HPDE6-E6E7 (cell line): ENCODE measurements around the gene RNF225.
A peak's percentile ranks its signal among the peaks of the same experiment; 100 is the strongest.
"Not testable (repeated sequence)": the region's sequence is repeated elsewhere in the genome, so short reads cannot be mapped to it uniquely, and the experiment has no call there.

Source experiments
- DNase-seq: peaks from one replicate; pipeline ENCODE4 v3.0.0; 2011; ENCODE audit warnings: missing footprints; ENCODE audit errors: extremely low spot score

RNF225 gene

DNA sequence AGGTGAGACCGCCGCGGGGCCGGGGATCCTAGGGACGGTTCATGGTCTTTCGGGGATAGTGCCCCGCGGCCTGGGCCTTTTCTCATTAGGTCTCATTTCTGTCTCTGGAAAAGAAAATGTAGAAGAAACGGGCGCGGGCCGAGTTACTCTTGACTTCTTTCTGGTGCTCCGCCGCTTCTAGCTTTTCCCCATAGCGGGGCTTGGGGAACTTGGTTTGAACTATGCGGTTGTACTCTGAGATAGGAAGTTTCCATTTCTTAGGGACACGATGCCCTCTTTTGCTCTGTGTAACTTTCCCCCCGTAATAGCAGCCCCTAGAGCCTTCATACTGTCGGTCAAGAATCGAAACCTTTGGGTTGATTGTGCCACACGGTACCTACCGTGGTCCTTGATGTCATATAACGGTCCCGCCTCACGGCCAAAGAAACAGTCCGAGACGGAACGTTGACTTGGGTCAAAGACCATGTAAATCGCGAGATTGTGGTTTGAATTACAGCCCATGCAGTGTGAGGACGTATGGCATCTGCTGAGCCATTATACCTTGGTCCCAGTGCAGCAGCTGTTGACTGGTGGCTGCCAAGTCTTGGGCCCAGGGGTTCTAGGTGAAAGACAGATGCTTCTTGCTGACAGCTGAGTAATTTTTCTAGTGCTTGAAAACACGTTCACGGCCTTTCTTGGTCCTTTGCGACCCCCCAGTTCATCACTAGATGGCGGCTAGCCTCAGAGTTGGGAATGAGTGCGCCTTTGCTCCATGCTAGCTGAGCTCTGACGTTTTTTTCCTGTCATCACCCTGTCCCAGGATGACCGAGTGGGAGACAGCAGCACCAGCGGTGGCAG, 7.9 kb upstream of the RNF225 start:
- no peak for DNase-seq

DNA sequence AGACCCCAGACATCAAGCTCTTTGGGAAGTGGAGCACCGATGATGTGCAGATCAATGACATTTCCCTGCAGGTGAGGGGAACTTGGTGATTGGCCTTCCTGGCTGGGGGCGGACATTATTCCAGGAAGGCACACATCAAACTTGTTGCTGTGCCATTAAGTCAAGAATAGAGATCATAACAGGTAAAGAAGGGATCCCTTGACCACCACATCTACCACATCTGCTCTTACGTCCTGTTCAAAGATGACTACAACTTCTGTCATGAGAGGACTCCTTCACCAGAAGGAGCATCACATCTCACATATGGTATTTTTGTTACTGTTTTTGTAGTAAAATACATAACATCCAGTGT, 7.3 kb upstream of the RNF225 start:
- DNase-seq, result no peak

DNA sequence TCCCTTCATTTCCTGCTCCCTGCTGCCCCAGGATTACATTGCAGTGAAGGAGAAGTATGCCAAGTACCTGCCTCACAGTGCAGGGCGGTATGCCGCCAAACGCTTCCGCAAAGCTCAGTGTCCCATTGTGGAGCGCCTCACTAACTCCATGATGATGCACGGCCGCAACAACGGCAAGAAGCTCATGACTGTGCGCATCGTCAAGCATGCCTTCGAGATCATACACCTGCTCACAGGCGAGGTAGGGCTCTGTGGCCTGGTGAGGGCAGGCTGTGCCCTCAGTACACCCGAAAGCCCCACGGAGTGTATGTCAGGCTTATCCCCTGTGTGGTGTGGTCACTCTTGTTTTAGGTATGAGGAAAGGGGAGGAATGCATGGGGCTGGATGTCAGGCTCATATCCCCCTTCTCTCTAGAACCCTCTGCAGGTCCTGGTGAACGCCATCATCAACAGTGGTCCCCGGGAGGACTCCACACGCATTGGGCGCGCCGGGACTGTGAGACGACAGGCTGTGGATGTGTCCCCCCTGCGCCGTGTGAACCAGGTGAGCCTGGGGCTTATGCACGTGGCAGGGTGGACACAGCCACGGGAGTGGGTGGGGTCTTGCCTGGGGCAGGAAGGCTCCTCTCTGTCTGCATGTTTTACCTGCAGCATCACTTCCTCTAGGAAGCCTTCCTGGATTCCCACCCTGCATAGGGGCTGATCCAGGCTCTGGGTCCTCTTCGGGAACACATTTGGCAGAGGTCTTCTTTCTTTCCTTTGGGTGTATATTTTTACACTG, 2.3 kb upstream of the RNF225 start:
- no peak for DNase-seq

DNA sequence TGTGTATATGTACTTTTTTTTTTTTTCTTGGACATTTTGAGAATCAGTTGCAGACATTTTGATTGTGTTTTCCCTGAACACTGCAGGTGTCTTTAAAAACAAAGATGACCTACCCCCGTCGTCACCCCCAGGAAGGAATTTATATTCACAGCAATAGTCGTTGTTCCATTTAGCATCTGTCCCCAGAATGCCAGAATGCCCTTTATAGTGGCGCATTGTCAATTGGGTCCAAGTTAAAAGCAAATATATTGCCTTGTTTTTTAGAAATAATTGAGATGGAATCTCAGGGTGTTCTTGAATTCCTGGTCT, 1.8 kb upstream of the RNF225 start:
- DNase-seq, result no peak

DNA sequence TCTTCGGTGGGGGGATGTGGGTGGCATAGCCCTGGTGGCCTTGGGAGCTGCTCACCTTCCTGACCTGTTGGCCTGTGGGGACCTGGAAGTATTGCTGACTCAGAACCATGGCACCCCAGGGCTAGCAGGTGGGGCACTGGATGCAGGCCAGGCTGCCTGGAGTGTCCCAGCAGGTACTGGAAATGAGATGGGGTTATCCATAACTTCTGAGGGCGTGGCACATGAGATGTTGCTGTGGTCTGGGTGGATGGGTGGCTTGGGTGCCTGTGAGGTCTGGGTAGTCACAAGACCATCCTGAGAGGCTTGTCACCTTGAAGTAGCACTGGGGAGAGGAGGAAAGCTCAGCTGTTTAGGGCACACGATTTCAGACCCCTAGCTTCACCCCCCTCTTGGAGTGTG, 636 bp upstream of the RNF225 start:
- no peak for DNase-seq

DNA sequence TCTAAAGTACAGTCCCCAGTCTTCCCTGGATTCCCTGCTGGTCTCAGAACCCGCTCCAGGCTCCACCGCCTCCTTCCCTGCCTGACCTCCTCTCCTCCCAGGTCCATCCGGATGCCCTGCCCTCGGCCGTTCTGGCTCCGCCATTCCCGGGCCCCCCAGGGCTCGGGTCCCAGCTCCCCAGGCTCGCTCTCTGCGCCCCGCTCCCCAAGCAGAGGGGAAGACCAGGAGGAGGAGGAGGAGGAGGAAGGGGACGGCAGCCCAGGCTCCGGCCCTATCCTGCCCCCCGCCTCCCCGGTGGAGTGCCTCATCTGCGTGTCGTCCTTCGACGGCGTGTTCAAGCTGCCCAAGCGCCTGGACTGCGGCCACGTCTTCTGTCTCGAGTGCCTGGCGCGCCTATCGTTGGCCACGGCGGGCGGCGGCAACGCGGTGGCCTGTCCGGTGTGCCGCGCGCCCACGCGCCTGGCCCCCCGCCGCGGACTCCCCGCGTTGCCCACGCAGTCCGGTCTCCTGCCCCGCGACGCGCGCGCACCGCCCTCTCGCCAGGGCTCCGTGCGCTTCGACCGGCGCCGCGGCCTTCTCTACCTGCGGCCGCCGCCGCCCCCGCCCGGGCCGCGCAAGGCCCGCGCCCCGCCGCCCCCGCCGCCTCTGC, 647 bp downstream of the RNF225 start:
- no peak for DNase-seq

DNA sequence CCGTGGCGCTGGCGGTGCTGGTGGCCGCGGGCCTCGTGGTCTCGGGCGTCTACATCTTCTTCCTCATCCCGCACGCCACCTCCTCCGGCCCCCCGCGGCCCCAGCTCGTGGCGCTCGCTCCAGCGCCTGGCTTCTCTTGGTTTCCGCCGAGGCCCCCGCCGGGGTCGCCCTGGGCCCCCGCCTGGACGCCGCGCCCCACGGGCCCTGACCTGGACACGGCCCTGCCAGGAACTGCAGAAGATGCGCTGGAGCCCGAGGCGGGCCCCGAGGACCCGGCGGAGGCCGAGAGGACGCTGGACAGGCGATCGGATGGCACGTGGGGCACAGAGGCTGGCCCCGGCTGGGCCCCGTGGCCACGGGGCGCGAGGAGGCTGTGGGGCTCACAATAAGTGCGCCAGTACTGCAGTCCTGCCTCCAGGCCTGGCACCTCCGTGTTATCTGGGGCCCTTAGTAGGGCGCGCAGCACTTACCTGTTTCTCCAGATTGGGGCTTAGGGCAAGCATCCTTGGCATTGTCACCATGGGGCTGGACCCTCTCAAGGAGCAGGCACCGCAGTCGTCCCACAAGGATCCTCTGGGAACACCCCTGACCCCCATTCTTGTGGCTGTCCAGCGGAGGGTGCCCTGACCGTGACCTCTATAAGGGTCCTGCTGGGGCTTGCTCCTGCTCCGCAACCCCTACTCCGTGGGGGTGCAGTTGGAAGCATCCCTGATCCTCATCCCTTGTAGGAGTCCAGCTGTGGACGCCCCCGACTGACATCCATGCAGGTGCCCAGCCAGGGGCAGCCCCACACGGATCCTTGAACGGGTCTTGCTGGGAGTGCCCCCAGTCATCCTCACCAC, 1.5 kb downstream of the RNF225 start:
- DNase-seq, result no peak

DNA sequence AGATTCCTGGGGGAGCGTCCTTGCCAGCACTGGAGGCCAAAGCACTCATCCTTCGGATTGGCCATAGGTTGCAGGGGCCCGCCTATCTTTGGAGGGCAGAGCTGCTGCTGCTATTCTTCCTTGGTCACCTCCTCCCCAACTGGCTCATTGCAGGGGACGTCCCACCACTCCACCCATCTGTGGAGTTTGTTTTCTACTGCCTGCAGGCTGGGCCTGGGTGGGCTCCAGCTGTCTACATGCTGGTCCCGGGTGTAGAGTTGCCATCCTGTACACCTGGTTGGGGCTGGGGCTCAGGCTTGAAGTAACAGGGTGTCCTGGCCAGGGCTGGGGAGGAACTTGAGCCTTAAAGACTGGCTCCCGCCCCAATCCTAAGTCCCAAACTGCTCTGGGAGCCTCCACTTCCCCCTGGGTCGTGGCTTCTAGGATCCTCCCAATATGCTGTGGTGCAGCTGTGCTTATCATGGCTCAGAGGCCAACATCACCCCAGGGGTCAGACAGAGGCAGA, 2.1 kb downstream of the RNF225 start:
- DNase-seq, result no peak

DNA sequence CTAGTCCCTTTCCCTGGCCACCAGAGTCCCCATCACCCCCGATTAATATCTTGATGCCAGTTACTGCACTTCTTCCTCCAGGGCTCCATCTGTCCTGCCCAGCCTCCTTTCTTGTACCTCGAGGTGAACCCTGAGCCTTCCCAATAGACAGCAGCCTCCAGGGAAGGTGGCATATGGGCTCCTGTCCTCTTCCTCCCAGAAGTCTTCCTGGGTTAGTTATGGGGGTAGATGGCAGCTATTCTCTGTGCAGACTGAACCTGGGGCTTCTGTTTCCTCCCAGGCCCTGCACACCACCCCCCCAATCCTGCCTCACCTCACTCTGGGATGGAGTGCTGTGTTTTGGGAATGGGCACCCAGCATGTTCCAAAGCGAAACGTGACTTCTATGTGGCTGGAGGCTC, 2.6 kb downstream of the RNF225 start:
- no peak for DNase-seq

DNA sequence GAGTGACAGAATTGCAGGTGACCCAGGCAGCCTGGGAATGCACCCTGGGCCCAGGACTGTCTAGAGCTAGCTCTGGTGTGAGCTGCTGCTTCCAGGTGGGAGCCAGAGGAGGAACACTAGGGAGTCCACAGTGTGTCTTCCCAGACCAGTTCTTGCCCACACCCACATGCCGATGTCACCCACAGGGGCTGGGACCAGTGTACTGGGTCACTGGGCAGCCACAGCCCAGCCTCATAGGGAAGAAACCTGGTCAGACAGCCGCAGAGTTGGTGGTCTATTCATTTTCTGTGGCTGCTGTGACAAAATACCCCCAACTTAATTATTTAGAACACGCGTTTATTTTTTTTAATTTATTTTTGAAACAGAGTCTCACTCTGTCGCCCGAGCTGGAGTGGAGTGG, 3.1 kb downstream of the RNF225 start:
- DNase-seq, result no peak

DNA sequence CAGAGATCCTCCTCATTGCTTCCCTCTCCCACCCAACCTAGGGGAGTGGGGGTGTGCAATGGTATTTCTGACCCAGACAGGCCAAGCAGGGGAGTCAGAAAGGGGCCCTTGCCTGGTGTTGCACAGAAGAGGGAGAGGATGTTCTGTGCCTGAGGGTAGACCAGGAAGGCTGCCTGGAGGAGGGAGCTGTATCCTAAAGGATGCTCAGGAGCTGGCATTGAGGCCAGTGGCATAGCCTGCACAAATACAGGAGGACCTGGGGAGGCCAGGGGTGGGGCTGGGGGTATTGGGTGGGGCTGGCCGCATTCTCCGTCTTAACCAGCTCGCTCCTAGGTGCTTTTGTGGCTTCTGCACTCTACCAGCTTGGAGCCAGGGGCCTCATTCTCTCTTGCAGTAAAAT, 4.4 kb downstream of the RNF225 start:
- DNase-seq, result no peak

DNA sequence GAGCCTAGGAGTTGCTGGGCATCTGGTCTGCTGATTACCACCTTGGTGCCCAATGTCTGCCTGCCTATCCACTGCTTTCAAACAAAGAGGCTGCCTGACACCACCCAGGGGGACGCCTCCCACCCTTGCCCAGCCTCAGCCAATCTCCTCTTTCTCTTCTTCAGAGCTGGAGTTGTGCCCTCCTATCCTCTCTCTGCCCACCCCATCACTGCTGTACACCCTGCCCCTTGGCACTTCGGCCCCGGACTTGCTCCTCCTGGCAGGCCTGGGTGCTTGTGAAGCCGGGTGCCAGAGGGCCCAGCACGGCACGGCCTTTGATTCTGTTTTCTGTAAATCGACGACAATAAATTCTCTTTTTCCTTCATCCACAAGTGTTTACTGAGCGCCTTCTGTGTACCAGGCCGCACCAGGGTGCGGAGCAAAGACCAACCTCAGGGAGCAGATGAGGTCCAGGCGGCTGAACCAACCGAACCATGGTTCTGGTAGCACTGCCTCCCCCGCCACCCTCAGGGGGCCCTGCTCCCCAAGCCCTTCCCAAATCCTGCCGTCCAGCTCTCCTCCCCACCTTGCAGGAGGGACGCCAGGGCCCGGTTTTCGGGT, 5.0 kb downstream of the RNF225 start:
- no peak for DNase-seq

DNA sequence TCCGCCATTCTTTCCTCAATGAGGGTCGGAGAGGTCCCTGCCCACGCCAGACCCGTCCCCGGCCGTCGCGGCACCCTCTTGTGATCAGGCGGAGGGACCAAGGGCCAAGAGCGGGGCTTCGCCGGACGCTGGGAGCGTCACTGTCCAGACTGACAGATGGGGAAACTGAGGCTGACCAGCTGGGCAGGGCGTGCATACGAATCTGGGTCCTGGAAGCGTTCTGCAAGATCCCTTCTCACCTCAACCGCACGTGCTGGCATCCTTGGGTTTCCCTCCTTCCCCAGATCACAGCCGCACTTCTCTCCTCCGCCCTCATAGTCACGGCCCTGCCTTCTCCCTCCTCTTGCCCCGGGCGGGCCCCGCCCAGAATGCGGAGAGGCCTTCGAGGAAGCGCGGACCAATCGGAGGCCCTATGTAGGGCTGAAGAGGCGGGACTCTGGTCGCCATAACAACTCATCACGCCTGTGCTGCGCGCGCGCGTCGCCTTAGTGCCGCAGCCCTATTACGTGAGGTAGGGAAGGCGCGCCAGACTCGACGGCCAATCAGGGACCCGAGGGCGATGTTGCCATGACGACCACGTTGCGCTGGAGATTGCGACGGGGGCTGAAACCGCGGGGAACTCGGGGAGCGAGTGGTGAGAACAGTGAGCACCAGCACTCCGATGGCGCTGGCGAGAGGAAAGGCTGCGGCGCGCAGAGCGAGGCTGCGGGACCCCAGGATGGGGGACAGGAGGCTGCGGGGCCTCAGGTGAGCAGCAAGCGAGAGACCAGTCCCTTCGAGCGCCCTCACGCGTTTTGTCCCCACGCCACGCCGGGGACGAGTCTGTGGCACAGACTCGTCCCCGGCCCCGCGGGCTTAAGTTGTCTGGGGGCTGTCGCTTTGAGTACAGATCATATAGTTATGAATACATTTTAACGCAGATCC, 5.7 kb downstream of the RNF225 start:
- peak; percentile 95 for DNase-seq

DNA sequence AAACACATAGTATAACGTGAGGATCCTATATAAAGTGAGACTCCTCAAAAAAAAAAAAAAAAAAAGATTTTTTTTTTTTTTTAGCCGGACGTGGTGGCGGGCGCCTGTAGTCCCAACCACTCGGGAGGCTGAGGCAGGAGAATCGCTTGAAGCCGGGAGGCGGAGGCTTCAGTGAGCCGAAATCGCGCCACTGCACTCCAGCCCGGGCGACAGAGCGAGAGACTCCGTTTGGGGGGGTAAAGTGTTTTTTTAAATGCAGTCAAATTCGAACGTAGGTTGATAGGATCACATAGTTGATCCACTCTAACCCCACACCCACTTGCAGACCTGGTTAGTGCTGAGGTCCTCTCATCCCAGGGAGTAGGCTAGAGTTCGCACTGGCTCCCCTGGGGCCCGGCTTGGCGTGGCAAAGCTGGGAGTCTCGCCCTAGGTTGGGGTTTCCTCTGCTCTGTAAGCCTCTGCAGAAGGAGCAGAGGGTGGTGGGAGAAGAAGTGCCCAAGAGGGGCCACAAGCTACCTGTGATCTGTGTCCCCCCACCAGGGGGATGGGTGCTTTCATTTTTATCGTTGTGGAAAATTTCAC, 6.5 kb downstream of the RNF225 start:
- DNase-seq, result no peak

DNA sequence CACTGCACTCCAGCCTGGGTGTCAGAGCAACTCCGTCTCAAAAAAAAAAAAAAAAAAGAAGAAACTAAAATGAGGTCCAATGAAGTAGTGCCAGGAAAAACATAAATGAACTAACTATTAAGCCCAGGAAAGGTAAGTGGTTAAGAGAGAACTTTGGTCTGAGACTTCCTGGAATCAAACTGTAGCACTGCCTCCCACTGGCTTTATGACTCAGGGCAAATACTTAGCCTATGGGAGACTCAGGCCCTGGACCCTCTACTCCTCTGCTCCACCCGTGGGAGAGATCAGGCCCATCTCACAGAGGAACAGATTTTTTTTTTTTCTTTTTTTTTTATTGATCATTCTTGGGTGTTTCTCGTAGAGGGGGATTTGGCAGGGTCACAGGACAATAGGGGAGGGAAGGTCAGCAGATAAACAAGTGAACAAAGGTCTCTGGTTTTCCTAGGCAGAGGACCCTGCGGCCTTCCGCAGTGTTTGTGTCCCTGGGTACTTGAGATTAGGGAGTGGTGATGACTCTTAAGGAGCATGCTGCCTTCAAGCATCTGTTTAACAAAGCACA, 8.5 kb downstream of the RNF225 start:
- DNase-seq, result not testable (repeated sequence)

DNA sequence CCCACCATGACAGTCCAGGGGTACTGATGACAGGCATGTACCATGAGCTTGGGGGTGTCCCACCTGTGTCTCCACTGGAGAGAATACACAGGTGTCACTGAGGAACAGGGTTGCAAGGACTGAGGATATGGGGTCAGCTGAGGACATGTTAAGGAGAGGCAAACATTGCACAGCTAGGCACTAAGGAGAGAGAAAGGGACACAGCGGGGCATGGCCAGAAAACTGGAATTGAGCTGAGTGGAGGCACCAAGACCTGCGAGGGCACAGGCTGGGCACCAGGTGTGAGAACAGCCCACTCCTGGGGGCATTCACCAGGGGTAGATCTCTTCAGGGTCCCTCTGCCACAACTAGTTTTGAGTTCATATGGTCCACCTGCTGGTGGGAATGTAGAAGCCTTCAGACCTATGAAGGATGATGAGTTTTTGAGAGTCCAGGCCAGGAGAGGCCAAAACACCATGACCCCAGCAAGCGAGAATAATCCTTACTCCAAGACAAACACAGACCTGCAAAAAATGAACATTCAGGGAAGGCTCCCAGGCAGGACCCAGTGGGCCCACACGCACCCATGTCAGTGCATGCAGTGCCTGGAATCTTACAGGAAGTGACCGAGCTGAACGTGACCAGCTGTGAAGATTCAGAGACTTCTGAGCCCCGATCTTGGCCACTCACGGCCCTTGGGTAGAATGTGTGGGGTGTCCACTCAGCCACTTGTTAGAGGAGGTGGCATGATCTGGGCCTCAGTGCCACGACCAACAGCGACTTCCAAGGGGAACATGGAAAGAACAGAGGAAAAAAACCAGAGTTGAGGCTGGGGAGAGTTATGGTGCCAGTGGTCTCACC, 11.6 kb downstream of the RNF225 start:
- DNase-seq, result no peak

DNA sequence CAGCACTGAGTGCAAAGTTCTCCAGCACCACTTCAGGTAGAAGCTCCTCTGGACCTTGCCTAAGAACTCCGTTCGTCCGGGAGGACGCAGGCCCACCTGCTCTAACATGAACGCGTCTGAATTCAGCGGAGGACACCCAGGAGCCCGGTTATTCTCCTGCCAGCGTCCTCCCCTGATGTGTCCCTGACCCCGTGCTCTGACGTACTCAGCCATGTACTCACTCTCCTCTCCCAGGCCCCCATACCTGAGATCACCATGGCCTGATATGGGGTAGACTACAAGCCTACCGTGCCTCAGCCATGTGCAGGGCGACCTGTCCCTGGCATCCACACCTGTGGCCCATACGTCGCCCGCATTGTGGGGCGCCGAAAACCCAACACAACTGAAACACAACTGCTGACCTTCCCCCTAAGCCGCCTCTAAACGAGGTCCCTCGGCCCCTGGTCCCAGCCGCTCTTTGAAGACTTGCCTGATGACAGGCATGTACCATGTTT, 12.2 kb downstream of the RNF225 start:
- peak; percentile 32 for DNase-seq
